Measurements from ENCODE around the gene TTLL8.

- TF ChIP-seq CTCF (IDR thresholded peaks at IDR 0.05; ENCODE audit: low read depth, low read length), result no peak
- no peak for TF ChIP-seq POLR2A (IDR thresholded peaks at IDR 0.05; ENCODE audit: extremely low read depth, insufficient read length)
- no peak for TF ChIP-seq MAX (IDR thresholded peaks at IDR 0.05; ENCODE audit: low read depth, low read length)
Measured at GRCh38 chr22:50045211-50046018, 12.7 kb downstream of the TTLL8 start.
